Hepatocyte (in vitro differentiated cells): ENCODE data around the gene PARN.

ENCODE experiments used
- EZH2 ChIP-seq: fragments of 200-600 bp; sonication (generic); IDR thresholded peaks from 2 replicates; pipeline ENCODE4 v1.6.1; 2016; ENCODE audit warnings: antibody characterized with exemption, mild to moderate bottlenecking, borderline replicate concordance
- EZH2phosphoT487 ChIP-seq: fragments of 200-600 bp; sonication (generic); IDR thresholded peaks from one replicate; pipeline ENCODE4 v1.6.1; 2018; ENCODE audit warnings: antibody characterized with exemption, mild to moderate bottlenecking, low read depth, moderate library complexity; ENCODE audit not compliant: unreplicated experiment, severe bottlenecking
- TF ChIP-seq, protein P1 (sequence below): fragments of 200-600 bp; sonication (generic); IDR thresholded peaks from 2 replicates; pipeline ENCODE4 v1.5.1; 2016; ENCODE audit warnings: antibody characterized with exemption, mild to moderate bottlenecking; ENCODE audit not compliant: poor library complexity

DNA sequence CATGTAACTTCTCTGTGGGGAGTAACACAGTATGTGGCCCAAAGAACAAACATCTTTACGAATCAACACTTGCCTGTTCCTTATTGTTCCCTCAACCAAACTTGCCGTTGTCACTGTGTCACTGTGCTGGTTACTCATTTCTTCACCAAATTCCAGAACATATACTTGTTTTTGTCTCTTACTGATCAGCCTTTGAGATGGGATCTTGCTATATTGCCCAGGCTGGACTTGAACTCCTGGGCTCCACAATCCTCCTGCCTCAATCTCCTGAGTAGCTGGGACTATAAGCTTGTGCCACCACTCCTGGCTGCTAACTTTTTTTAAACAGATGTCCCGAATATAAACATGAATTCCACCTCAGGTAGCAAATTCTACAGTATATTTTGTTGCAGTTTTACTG, 115.1 kb downstream of the PARN start:
- TF ChIP-seq, protein P1, sequence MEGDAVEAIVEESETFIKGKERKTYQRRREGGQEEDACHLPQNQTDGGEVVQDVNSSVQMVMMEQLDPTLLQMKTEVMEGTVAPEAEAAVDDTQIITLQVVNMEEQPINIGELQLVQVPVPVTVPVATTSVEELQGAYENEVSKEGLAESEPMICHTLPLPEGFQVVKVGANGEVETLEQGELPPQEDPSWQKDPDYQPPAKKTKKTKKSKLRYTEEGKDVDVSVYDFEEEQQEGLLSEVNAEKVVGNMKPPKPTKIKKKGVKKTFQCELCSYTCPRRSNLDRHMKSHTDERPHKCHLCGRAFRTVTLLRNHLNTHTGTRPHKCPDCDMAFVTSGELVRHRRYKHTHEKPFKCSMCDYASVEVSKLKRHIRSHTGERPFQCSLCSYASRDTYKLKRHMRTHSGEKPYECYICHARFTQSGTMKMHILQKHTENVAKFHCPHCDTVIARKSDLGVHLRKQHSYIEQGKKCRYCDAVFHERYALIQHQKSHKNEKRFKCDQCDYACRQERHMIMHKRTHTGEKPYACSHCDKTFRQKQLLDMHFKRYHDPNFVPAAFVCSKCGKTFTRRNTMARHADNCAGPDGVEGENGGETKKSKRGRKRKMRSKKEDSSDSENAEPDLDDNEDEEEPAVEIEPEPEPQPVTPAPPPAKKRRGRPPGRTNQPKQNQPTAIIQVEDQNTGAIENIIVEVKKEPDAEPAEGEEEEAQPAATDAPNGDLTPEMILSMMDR, result no peak
- TF ChIP-seq EZH2 (no peak), EZH2phosphoT487 (no peak)
